GM10266 (cell line): ENCODE measurements around the gene TNKS1BP1.

ENCODE experiments used
- DNase-seq: peaks from one replicate; pipeline ENCODE4 v3.0.0; 2012; ENCODE audit errors: extremely low spot score
- TF ChIP-seq, protein P1 (sequence below): IDR thresholded peaks from 2 replicates; pipeline ENCODE4 v1.5.1; 2012; ENCODE audit warnings: mild to moderate bottlenecking, low read depth; ENCODE audit not compliant: control insufficient read depth, insufficient read depth; ENCODE audit errors: missing control alignments

The TNKS1BP1 gene

DNA sequence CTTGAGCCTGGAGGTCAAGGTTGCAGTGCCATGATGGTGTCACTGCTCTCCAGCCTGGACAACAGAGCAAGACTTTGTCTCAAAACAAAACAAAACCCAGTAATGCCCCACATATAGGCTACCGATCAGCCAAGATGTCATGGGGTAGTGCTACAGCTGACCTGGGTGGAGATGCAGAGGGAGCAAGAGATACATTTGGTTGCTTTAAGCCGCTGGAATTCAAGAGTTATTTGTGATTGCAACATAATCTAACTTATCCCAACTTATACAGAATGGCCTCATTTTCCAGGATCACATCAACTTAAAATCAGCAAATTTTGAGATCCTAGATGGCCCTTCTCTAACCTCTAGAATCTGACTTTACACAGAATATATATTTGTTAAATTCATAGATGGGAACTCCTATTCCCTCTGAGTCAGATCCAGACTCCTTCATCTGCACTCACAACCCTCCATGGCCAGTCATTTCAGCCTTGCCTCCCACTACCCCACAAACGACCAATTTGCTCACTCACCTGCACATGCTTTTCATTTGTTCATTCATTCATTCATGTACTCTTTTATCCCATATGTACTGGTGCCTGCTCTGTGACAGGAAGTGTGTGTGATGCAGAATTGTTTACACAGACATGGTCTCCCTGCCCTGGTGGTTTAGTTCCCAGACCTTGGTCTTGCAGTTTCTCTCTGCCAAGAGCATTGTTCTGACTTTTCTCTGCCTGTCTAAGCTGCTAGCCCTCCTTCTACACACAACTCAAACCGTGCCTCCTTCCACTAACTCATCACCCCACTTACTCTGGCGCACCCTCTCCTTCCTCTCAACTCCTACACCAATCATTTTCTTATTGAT lies 63.6 kb downstream of the TNKS1BP1 start:
- TF ChIP-seq, protein P1, sequence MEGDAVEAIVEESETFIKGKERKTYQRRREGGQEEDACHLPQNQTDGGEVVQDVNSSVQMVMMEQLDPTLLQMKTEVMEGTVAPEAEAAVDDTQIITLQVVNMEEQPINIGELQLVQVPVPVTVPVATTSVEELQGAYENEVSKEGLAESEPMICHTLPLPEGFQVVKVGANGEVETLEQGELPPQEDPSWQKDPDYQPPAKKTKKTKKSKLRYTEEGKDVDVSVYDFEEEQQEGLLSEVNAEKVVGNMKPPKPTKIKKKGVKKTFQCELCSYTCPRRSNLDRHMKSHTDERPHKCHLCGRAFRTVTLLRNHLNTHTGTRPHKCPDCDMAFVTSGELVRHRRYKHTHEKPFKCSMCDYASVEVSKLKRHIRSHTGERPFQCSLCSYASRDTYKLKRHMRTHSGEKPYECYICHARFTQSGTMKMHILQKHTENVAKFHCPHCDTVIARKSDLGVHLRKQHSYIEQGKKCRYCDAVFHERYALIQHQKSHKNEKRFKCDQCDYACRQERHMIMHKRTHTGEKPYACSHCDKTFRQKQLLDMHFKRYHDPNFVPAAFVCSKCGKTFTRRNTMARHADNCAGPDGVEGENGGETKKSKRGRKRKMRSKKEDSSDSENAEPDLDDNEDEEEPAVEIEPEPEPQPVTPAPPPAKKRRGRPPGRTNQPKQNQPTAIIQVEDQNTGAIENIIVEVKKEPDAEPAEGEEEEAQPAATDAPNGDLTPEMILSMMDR = no peak
- DNase-seq = no peak

DNA sequence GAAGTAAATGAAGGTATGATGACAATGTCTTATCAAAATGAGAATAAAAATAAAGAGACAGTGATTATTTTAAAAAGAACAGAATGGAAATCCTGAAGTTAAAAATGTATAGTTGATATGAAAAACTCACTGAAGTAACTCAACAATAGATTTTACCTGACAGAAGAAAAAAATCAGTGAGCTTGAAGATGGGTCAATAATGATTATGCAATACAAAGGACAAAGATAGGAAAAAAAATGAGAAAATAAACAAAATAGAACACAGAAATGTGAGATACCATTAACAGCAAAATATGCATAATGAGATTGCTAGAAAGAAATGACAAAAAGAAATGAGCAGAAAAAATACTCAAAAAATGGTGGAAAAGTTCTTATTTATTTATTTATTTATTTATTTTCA lies 68.6 kb downstream of the TNKS1BP1 start:
- no peak for DNase-seq
- TF ChIP-seq, protein P1 = no peak

DNA sequence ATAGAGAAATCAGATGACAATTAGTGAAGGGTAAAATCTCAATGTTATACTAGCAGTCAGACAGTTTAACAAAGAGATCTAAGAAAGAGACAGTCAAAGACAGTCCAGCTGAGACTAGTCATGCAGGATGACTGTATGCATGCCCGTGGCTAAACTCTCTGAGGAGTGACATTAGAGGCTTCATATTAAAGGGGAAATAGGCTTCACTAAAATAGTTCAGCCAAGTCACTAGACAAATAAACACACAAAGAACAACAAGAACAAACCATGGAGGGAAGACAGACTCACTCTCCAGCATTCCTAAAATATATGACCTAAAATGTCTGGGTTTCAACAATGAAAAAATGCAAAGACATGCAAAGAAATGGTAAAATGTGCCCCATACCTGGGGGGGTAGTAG lies 69.1 kb downstream of the TNKS1BP1 start:
- no peak for DNase-seq
- TF ChIP-seq, protein P1 = no peak

DNA sequence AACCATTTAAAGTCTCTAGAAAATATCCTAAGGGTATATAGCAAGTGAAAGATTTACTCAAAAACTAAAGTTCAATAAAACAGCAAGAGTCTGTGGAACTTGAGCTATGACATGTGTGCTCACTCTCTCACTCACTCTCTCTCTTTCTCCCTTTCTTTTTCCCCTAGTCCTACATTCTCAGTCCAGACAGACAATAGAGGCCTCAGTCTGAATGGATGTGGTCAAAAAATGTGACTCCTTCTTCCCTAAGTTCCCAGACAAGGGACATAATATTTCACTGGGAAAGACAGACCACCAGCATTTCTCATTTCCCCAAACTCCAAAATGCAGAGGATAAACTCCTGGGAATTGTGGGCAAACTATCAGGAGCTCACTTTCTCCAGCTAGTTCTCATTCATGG lies 70.1 kb downstream of the TNKS1BP1 start:
- TF ChIP-seq, protein P1 = no peak
- DNase-seq = no peak

DNA sequence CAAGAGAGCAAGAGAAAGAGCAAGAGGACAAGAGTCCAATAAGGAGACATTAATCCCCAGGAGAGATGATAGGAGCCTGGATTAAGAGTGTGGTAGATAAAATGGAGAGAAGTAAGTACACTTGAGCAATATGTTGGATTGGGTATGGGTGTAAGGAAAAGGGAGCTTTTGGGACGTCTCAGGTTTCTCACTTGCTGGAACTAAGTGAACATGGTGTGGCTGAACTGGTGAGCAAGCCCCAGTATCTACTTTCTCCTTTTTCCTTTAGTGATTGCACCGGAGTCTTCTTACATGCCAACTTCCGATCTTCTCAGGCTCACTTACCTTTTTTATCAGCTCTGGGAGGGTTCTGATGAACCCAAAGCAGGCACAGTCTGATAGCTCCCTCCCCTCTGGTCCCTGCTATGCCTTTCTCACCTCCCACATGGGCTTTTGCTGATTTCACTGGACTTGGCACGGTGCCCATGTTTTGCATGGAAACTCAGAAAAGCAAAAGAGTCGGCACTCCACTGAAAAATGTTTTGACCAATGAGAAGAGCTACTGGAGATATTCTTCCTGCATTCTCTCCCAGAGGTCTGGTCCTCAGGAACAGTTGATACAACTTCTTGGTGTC lies 73.2 kb downstream of the TNKS1BP1 start:
- no peak for DNase-seq
- TF ChIP-seq, protein P1 = no peak

DNA sequence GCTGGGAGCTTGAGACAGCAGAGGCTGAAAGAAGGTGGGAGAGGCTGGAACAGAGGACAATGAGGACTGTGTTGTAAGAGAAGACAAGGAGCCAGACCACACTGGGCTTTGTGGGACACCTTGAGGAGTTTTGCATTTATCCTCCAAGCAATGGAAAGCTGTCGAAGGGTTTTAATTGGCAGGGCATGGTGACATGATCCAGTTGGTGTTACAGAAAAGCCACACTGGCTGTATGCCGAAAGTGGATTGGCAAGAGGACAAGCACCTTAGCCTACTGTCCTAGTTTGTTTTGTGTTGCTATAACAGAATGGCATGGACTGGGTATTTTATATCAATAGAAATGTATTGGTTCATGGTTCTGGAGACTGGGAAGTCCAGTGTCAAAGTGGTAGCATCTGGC lies 73.7 kb downstream of the TNKS1BP1 start:
- DNase-seq = no peak
- TF ChIP-seq, protein P1 = no peak
